H9 (cell line): ENCODE data around the gene DNAI4. TPM values are rescaled to one million over a fixed set of nuclear protein-coding genes. Genes with fewer than 3 reads are reported as not detected.

Experiments
- DNase-seq: peaks from one replicate; pipeline ENCODE4 v3.0.0-alpha.2; 2017
- H2AFZ ChIP-seq: one replicate; pipeline ENCODE4 v1.6.1; 2013; ENCODE audit warnings: mild to moderate bottlenecking, low read length, control low read depth, moderate library complexity
- H2AK5ac ChIP-seq: 2 replicates; pipeline ENCODE4 v1.6.1; 2013; ENCODE audit warnings: low read length, control low read depth, mixed read lengths; ENCODE audit not compliant: insufficient read length
- H2BK120ac ChIP-seq: one replicate; pipeline ENCODE4 v1.6.1; 2013; ENCODE audit warnings: low read depth, mild to moderate bottlenecking, low read length, control low read depth, inconsistent platforms; ENCODE audit not compliant: poor library complexity, severe bottlenecking
- H2BK12ac ChIP-seq: 2 replicates; pipeline ENCODE4 v1.6.1; 2013; ENCODE audit warnings: low read length, control low read depth, mixed read lengths, low read depth; ENCODE audit not compliant: insufficient read length
- H2BK15ac ChIP-seq: 2 replicates; pipeline ENCODE4 v1.6.1; 2013; ENCODE audit warnings: low read depth, low read length, control low read depth
- H2BK20ac ChIP-seq: one replicate; pipeline ENCODE4 v1.6.1; 2013; ENCODE audit warnings: low read depth, mild to moderate bottlenecking, low read length, control low read depth, inconsistent platforms; ENCODE audit not compliant: poor library complexity, severe bottlenecking
- H2BK5ac ChIP-seq: 2 replicates; pipeline ENCODE4 v1.6.1; 2013; ENCODE audit warnings: low read length, control low read depth, mixed read lengths; ENCODE audit not compliant: insufficient read length
- H3K14ac ChIP-seq: 2 replicates; pipeline ENCODE4 v1.6.1; 2013; ENCODE audit warnings: low read length, control low read depth; ENCODE audit not compliant: insufficient read depth
- H3K18ac ChIP-seq: 2 replicates; pipeline ENCODE4 v1.6.1; 2013; ENCODE audit warnings: low read depth, mild to moderate bottlenecking, mixed read lengths, low read length, control low read depth; ENCODE audit not compliant: insufficient read length
- H3K23ac ChIP-seq: 2 replicates; pipeline ENCODE4 v1.6.1; 2013; ENCODE audit warnings: low read length, control low read depth, mixed read lengths, low read depth; ENCODE audit not compliant: insufficient read length
- H3K23me2 ChIP-seq: 2 replicates; pipeline ENCODE4 v1.6.1; 2013; ENCODE audit warnings: low read depth, mild to moderate bottlenecking, mixed read lengths, low read length, control low read depth; ENCODE audit not compliant: insufficient read length, poor library complexity, severe bottlenecking
- H3K27ac ChIP-seq: 2 replicates; pipeline ENCODE4 v1.5.1; 2013; ENCODE audit warnings: low read length, control low read depth, mixed read lengths, low read depth; ENCODE audit not compliant: insufficient read length
- H3K27me3 ChIP-seq: 2 replicates; pipeline ENCODE4 v1.6.1; 2013; ENCODE audit warnings: low read length, control low read depth, inconsistent platforms; ENCODE audit not compliant: insufficient read depth
- H3K4ac ChIP-seq: 2 replicates; pipeline ENCODE4 v1.6.1; 2013; ENCODE audit warnings: low read depth, mild to moderate bottlenecking, control low read depth, inconsistent platforms, low read length, moderate library complexity
- H3K4me1 ChIP-seq: 2 replicates; pipeline ENCODE4 v1.6.1; 2013; ENCODE audit warnings: low read length, control low read depth, inconsistent platforms; ENCODE audit not compliant: insufficient read depth
- H3K4me2 ChIP-seq: 2 replicates; pipeline ENCODE4 v1.6.1; 2013; ENCODE audit warnings: low read length, control low read depth, mixed read lengths; ENCODE audit not compliant: insufficient read length, insufficient read depth
- H3K56ac ChIP-seq: 2 replicates; pipeline ENCODE4 v1.6.1; 2013; ENCODE audit warnings: low read depth, mild to moderate bottlenecking, mixed read lengths, low read length, control low read depth; ENCODE audit not compliant: insufficient read length
- H3K79me1 ChIP-seq: 2 replicates; pipeline ENCODE4 v1.6.1; 2013; ENCODE audit warnings: low read depth, mild to moderate bottlenecking, moderate library complexity, low read length, control low read depth, inconsistent platforms; ENCODE audit not compliant: insufficient read depth, poor library complexity, severe bottlenecking
- H3K79me2 ChIP-seq: 2 replicates; pipeline ENCODE4 v1.6.1; 2013; ENCODE audit warnings: low read length, control low read depth, inconsistent platforms; ENCODE audit not compliant: insufficient read depth
- H3K9ac ChIP-seq: 2 replicates; pipeline ENCODE4 v1.6.1; 2013; ENCODE audit warnings: low read length, control low read depth, mixed read lengths; ENCODE audit not compliant: insufficient read length; ENCODE audit errors: extremely low read depth
- H3K9me3 ChIP-seq: one replicate; pipeline ENCODE4 v1.6.1; 2013; ENCODE audit warnings: low read depth, low read length, inconsistent platforms; ENCODE audit not compliant: control insufficient read depth
- H3T11ph ChIP-seq: one replicate; pipeline ENCODE4 v1.6.1; 2013; ENCODE audit warnings: mild to moderate bottlenecking, low read length, control low read depth, inconsistent platforms
- H4K20me1 ChIP-seq: one replicate; pipeline ENCODE4 v1.6.1; 2013; ENCODE audit not compliant: control insufficient read depth, insufficient read length, insufficient read depth
- H4K5ac ChIP-seq: 2 replicates; pipeline ENCODE4 v1.6.1; 2013; ENCODE audit warnings: low read depth, mild to moderate bottlenecking, mixed read lengths, low read length, control low read depth; ENCODE audit not compliant: insufficient read length
- H4K8ac ChIP-seq: replicated peaks from 2 replicates; pipeline ENCODE4 v1.6.1; 2013; ENCODE audit warnings: low read length, control low read depth, mixed read lengths, low read depth; ENCODE audit not compliant: insufficient read length
- H4K91ac ChIP-seq: 2 replicates; pipeline ENCODE4 v1.6.1; 2013; ENCODE audit warnings: low read depth, mild to moderate bottlenecking, moderate library complexity, mixed read lengths, low read length, control low read depth; ENCODE audit not compliant: insufficient read length
- H3K27ac Mint-ChIP-seq, 3 experiments: 2 replicates in 2 of 3; 3 replicates in 1 of 3; pipeline ENCODE4 v1.8.0; 2020 to 2021; ENCODE audit warnings: mixed read lengths in 3 of 3, mild to moderate bottlenecking in 1 of 3, moderate library complexity in 1 of 3
- H3K27me3 Mint-ChIP-seq: 2 replicates; pipeline ENCODE4 v1.8.0; 2021; ENCODE audit warnings: low read depth, mild to moderate bottlenecking, moderate library complexity, mixed read lengths
- H3K36me3 Mint-ChIP-seq, 3 experiments: 2 replicates in 2 of 3; 3 replicates in 1 of 3; pipeline ENCODE4 v1.8.0; 2020 to 2021; ENCODE audit warnings: low read depth in 3 of 3, mixed read lengths in 3 of 3; ENCODE audit not compliant: insufficient read depth in 1 of 3
- H3K4me1 Mint-ChIP-seq, 2 experiments: 2 replicates each; pipeline ENCODE4 v1.8.0; 2020; ENCODE audit warnings: mixed read lengths in 2 of 2
- H3K4me3 Mint-ChIP-seq, 2 experiments: 2 replicates in 1 of 2; 3 replicates in 1 of 2; pipeline ENCODE4 v1.8.0; 2020 to 2021; ENCODE audit warnings: mild to moderate bottlenecking in 2 of 2, mixed read lengths in 2 of 2, moderate library complexity in 1 of 2
- H3K9me3 Mint-ChIP-seq, 2 experiments: 2 replicates in 1 of 2; 3 replicates in 1 of 2; pipeline ENCODE4 v1.8.0; 2020; ENCODE audit warnings: mild to moderate bottlenecking in 2 of 2, mixed read lengths in 2 of 2, moderate library complexity in 1 of 2
- WGBS: extraction: QIAGEN DNeasy Blood & Tissue Kit; methylation state at CpG from one replicate; pipeline ENCODE4 v1.1.7; 2013; ENCODE audit warnings: missing lambda C conversion rate, low lambda C conversion rate, mixed read lengths; ENCODE audit not compliant: insufficient read length; ENCODE audit errors: extremely low coverage; 5-methylcytosine and 5-hydroxymethylcytosine counted together
- total RNA-seq: library from RNA; stranded (reverse); gene quantifications from 2 replicates; pipeline ENCODE4 v1.2.1, GENCODE V29; 2021
- TF ChIP-seq, protein P1 (sequence below): fragments of 200-600 bp; sonication (generic); conservative IDR thresholded peaks from 3 replicates; pipeline ENCODE4 v1.8.0; 2021; ENCODE audit warnings: antibody characterized with exemption, mild to moderate bottlenecking

DNAI4 gene
- total RNA-seq, 1 experiment from 2014 or later, result 1.4 TPM

DNA sequence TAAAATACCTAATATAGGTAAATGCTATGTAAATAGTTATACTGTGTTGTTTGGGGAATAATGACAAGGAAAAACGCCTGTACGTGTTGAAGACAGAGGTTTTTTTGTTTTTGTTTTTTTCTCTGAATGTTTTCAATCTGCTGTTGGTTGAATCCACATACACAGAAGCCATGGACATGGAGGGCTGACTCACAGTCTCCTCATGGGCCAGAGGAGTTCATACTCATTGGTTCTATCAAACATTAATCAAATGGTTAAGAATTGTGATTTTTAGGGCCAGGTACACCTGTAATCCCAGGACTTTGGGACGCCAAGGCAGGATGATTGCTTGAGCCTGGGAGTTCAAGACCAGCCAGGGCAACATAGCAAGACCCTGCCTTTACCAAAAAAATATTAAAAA, 20.7 kb upstream of the DNAI4 start:
- WGBS, result no CpG with 5 or more reads among the region's 3 CpGs

More for the DNA sequence above, 20.7 kb upstream of the DNAI4 start:
- Histone ChIP-seq H3K27ac (no peak overlapping the region), H2AFZ (no peak overlapping the region), H2AK5ac (no peak overlapping the region), H3K23ac (no peak overlapping the region), H3K14ac (no peak overlapping the region), H4K8ac (no peak overlapping the region), H3K27me3 (no peaks in the 10 kb centered on the region), H3K4me2 (no peak overlapping the region), H4K20me1 (no peaks in the 10 kb centered on the region), H2BK20ac (no peak overlapping the region), H4K5ac (no peak overlapping the region), H3K9me3 (no peaks in the 10 kb centered on the region), H2BK15ac (no peak overlapping the region), H2BK5ac (no peak overlapping the region), H3K9ac (no peak overlapping the region), H3K79me1 (peaks cover 2% of the 10 kb centered on the region), H3K4ac (no peak overlapping the region), H3K4me1 (no peaks in the 10 kb centered on the region), H4K91ac (no peak overlapping the region), H3T11ph (no peak overlapping the region), H2BK12ac (no peak overlapping the region), H3K23me2 (no peaks in the 10 kb centered on the region), H3K79me2 (0 out of 2 replicates have a peak, but pooled peaks cover 2% of the 10 kb centered on the region), H2BK120ac (no peak overlapping the region), H3K18ac (no peak overlapping the region), H3K56ac (no peak overlapping the region)
- peaks cover 8 to 38% (median 21%) of the 10 kb centered on the region in 3 experiments; a peak in 6 of 7 replicates for H3K36me3 Mint-ChIP-seq
- no peak overlapping the region for H3K4me3 Mint-ChIP-seq
- DNase-seq, result no peak
- TF ChIP-seq, protein P1, sequence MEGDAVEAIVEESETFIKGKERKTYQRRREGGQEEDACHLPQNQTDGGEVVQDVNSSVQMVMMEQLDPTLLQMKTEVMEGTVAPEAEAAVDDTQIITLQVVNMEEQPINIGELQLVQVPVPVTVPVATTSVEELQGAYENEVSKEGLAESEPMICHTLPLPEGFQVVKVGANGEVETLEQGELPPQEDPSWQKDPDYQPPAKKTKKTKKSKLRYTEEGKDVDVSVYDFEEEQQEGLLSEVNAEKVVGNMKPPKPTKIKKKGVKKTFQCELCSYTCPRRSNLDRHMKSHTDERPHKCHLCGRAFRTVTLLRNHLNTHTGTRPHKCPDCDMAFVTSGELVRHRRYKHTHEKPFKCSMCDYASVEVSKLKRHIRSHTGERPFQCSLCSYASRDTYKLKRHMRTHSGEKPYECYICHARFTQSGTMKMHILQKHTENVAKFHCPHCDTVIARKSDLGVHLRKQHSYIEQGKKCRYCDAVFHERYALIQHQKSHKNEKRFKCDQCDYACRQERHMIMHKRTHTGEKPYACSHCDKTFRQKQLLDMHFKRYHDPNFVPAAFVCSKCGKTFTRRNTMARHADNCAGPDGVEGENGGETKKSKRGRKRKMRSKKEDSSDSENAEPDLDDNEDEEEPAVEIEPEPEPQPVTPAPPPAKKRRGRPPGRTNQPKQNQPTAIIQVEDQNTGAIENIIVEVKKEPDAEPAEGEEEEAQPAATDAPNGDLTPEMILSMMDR, result no peak
- no peak overlapping the region for H3K27ac Mint-ChIP-seq
- H3K9me3 Mint-ChIP-seq, result no peaks in the 10 kb centered on the region
- no peaks in the 10 kb centered on the region for H3K27me3 Mint-ChIP-seq
- peaks cover 9 to 13% of the 10 kb centered on the region in 2 experiments for H3K4me1 Mint-ChIP-seq
